ENCODE results near the gene FGF12.

FGF12 gene

DNA sequence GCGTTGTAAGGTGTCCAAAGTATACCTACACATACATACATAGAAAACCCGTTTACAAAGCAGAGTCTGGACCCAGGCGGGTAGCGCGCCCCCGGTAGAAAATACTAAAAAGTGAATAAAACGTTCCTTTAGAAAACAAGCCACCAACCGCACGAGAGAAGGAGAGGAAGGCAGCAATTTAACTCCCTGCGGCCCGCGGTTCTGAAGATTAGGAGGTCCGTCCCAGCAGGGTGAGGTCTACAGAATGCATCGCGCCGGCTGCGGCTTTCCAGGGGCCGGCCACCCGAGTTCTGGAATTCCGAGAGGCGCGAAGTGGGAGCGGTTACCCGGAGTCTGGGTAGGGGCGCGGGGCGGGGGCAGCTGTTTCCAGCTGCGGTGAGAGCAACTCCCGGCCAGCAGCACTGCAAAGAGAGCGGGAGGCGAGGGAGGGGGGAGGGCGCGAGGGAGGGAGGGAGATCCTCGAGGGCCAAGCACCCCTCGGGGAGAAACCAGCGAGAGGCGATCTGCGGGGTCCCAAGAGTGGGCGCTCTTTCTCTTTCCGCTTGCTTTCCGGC is 318.6 kb downstream of the FGF12 start:
- no peak for DNase-seq

DNA sequence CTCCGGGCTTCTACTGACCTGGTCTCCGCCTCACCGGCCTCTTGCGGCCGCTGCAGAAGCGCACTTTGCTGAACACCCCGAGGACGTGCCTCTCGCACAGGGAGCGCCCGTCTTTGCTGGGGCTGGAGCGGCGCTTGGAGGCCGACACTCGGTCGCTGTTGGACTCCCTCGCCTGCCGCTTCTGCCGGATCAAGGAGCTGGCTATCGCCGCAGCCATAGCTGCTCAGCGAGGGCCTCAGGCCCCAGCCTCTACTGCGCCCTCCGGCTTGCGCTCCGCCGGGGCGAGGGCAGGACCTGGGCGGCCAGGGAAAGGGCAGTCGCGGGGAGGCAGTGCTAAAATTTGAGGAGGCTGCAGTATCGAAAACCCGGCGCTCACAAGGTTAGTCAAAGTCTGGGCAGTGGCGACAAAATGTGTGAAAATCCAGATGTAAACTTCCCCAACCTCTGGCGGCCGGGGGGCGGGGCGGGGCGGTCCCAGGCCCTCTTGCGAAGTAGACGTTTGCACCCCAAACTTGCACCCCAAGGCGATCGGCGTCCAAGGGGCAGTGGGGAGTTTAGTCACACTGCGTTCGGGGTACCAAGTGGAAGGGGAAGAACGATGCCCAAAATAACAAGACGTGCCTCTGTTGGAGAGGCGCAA is 319.2 kb downstream of the FGF12 start:
- no peak for DNase-seq

DNA sequence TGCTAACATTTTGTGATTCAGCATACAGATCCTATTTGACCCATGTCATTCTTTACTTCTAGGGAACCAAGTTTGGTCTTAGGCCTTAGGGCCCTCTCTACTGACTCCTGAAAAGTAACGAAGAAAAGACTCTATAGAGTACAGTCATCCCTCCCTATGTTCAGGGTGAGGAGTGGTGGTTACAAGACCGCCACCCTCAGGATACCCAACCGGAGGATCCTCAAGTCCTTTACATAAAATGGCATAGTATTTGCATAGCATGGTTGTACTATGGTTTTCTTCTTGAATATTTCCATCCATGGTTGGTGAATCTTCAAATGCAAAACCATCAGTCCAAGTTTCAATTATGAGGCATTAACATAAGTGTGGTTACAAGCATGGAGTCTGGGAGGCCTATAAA is 327.6 kb downstream of the FGF12 start:
- DNase-seq: no peak

DNA sequence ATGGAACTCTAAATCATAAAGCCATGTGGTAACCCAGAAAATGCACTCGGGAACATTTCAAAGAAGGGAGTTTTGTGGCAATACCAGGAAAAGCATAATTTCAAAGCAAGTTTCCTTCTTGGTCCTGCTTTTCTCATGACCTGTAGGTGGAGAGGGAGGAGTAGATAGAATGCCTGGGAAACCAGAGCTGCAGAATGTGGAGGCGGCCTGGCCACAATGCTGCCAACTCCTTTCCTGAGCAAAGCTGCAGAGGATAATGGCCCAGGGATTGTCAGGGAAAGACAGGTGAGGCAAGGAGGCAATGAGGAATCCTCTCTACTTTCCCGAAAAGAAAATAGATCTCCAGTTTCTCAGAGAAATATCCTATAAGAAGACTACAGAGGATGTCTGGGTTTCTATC is 330.3 kb downstream of the FGF12 start:
- no peak for DNase-seq

DNA sequence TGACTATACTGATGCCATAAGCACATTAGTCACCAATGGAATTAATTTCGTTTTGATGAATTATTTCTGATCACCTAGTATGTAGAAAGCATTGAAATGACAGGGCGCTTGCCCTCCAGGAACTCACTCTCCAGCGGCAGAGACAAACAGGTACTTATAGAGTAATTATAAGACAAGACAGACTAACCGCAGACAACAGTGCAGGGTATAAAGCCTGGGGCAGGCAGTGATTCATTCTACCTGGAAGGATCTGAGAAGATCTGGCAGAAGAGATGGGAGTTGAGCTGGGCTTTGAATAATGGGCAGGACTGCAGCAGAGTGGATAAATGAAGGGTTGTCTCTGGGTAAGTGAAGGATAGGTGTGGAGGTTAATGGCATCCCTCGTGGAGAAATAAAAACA is 331.8 kb downstream of the FGF12 start:
- DNase-seq: no peak

DNA sequence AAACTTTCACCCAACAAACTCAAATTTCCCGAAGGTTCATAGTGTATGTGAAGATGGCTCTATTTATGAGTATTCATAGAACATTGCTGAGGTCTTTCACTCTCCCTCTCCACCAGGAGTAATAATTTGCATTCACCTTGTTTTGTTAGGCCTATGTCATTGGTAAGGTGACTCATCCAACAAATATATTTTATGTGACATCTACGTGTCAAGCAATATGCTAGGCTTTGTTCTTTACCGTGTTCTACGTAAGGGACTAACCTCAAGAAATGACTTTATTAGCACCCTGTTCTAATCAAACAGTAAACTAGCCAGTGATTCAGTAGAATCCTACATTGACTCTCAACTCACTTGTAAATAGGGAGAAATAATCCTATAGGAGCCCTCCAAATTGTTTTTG is 334.4 kb downstream of the FGF12 start:
- no peak for DNase-seq

DNA sequence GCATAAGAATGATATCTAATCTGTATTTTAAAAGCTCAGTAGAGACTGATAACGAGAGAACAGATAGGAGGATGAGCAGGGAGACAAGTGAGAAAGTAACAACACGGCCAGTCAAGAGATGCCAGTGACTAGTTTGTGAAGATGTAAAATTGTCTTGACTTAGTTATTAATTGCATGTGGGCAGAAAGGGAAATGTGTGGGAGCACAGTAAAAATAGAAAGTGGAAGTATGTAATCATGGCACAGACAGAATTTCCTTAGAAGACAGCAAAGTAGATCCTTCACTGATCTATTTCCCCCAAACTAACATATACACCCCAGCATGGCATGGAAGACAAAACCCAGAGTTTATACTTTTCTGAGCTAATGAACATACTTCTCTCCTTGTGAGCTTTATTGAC is 344.5 kb downstream of the FGF12 start:
- DNase-seq: no peak

DNA sequence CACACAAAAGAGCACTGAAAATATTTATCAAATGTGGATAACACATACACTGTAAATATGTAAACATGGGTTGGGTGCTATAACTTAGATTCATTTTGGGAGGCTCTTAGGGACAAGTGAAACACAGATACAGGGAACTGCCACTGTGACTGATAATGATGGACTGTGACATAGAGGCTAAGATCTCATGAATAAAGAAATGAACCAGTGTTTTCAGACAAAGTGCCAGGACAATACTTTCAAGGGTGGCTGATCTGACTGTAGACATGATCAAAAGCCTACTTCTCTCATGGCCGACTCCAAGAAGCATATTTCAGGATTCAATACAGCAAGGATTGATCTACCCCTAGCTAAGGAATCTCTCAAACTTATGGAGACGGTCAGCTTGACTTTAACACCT is 353.8 kb downstream of the FGF12 start:
- no peak for DNase-seq

DNA sequence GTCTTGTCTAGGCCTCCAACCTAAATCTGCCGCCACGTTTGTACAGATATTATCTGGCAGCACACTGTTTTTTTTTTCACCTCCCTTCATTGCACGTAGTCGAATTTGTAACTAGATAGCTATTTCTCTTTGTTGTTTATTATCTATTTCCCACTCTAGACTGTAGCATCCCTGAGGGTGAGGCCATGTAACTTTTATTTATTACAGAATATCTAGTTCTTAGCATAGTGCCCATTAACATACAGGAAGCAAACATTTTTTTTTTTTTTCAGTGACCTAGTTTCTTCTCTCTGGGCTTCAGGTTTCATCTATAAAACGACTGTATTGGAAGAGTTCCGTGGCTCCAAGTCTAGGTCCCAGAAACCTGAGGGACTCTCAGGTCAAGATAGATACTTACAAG is 354.3 kb downstream of the FGF12 start:
- peak; percentile 44 for DNase-seq

DNA sequence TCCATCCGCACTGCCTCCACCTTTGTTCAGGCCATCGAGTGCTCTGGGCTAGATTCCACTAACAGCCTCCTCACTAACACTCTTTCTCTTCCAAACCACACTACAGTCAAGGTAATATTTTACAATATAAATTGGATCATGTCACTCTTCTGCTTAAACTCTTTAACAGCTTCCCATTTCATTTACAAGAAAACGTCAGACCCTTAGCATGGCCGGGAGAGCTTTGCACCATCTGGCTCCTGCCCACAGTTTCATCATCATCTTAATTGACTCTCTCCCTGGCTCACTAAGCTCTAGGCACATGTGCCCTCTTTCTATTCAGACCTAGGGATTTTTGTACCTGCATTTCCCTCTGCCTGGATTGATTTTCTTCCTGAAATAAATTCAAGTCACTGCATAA is 354.7 kb downstream of the FGF12 start:
- DNase-seq: peak; percentile 74

DNA sequence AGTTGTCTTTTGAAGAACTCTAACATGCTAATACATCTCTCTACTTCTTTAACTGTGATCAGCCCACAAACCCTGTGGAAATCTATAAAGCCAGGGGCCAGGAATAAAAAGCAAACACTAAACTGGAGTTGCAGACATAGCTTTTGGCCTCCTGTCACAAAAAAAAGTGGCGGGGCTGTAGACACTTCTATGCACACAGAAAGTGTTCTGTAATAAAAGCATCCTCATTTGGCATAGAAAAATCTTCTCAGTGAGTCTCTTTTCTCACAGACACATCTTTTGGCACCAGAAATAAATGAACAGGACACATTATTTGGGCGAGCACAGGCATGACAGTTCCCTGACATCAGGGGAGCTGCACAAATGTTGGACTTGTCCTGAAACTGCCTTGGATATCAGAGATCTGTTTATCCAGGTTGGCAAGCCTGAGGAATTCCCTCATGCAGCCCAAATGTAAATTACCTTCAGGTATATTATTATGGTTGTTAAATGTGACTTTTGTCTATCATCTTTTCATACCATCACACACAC is 355.4 kb downstream of the FGF12 start:
- DNase-seq: peak; percentile 45

DNA sequence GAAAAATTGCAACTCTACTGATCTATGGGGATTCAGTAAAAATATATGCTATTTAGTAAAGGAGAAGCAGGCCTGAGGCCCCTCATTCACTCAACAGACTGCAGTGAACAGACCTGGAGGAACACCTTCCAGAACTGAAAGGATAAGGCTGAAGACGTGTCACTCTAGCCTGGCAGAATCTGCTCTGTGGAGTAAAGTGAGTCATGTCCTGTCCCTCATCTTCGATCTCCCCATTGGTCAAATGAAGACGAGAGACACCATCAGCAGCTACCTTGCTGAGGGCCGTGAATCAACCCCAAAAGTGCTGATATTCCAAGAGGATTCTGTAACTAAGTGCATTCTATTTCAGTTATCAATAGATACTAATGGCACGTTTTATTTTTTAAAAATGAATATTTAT is 359.7 kb downstream of the FGF12 start:
- DNase-seq: no peak

DNA sequence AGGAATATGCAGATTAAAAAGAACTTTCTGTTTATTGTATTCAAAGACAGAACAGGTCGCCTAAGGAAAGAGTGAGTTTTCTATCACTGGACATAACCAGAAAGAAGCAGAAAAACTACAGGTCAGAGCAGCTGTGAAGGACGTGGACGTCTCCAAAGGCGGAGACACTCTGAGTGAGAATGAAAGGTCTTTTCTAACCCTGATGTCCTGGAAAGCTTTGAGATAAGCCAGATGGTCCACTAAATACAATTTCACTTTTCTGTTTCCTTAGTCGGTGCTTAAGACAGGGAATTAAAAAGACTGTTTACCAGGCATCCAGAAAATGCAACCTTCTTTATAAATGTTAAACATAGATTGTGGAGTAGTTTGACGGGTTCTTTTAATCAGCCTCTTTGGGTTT is 360.4 kb downstream of the FGF12 start:
- no peak for DNase-seq

DNA sequence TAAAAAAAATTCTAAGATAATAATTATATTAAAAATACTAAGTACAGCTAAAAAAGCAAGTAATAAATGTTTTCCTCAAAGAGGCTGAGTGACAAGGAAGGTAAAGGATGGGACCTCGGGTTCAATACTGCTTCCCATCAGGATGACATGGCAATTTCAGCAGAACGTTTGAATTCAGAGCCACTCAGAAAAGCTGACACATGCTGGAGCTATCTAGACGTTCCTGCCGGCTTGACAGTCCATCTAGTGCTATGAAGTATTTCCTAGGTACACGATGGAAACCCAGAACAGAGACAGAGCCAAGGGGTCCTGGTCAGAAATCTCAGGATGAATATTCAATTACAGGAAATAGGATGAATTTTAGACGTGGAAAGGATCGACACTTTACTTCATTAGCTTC is 361.8 kb downstream of the FGF12 start:
- no peak for DNase-seq

DNA sequence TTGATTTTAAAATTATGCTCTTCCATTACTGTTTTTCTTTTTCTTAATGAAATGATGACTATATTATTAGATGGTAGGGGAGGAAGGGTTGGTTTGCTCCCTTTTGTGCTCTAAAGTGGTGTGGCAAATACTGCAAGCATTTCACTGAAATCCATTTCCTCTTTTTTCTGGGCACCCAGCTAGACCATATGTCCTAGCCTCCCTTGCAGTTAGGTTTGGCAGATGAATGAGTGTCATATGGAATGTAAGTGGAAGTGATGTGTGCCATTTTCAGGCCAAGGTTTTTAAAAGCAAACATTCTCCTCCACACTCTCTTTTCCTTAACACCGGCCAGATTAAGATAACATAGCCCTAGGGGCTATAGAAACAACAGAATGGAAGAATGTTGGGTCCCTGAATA is 363.0 kb downstream of the FGF12 start:
- no peak for DNase-seq

DNA sequence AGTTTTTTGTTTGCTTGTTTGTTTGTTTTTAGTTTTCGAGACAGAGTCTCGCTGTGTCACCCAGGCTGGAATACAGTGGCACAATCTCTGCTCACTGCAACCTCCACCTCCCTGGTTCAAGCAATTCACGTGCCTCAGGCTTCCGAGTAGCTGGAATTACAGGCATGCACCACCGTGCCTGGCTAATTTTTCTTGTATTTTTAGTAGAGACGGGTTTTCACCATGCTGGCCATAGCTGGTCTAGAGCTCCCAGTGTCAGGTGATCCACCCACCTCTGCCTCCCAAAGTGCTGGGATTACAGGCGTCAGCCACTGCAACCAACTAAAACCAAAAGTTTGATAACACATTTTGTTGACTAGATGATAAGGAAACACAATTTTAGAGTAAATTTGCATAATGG is 372.7 kb downstream of the FGF12 start:
- no peak for DNase-seq

DNA sequence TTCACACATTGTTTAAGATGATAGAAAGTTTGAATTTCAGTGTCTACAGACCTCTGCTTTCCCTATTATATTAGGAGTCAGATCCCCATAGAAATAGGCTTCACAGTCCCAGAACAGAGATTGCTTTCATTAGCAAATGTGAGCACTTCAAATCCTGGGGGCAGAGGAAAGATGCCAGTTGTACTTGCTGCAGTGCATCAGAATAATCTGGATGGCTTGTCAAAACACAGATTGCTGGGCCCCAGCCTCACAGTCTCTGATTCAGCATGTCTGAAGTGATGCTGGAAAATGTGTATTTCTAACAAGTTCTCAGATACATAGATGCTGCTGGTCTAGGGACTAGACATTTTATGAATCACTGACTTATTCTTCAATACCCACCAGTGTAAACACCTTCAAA is 375.2 kb downstream of the FGF12 start:
- DNase-seq: no peak

DNA sequence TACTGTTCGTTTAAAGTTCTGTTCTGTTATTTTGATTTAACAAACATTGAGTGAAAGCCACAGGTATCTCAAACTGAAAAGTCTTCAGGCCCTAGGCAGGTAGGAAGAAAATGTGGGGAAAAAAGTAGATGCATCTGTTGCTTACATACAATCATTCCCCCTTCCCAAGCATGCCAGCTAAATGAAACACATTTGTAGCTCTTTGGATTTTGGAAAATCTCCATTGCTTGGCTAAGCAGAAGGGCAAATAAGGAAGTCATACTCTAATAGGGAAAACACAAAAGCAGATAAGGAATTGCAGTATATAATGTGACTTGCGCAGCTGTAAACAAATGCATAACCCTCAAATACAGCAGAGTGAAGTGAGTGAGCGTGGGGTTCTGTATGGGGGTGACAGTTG is 375.9 kb downstream of the FGF12 start:
- DNase-seq: no peak

DNA sequence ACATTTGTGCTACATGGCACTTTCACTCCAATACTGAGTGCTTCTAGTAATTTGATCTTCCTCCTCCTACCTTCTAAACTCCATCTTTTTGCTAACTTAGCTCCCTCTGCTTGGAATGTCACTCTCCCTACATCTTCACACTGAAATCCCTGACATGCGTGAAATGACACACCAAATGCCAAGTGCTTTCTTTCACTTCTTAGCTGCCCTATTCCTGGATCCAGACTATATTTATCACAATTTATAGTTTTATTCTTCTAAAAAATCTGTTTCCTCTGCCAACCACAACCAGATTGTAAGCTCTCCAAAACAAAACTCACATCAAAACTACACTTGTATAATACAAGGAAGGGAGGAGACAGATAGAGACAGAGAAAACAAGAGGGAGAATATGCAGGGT is 387.3 kb downstream of the FGF12 start:
- DNase-seq: no peak

DNA sequence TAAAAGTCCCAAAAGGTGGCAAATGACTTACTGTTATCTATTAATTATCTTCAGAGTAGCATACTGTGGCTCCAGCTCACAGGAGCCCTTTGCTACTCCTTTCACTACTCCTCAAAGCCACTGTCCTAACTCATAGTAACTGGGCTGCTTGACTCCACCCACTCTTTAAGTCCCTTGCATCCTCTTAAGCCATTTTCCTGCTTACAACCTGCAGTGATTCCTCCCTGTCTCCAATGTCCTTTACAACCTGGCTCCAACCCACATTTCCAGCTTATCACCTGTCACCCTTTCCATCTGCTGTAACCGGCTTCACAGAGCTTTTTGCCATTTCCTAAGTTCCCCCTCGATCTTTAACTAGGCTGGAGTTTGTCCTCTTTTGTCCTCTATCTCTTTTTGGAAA is 388.1 kb downstream of the FGF12 start:
- no peak for DNase-seq

DNA sequence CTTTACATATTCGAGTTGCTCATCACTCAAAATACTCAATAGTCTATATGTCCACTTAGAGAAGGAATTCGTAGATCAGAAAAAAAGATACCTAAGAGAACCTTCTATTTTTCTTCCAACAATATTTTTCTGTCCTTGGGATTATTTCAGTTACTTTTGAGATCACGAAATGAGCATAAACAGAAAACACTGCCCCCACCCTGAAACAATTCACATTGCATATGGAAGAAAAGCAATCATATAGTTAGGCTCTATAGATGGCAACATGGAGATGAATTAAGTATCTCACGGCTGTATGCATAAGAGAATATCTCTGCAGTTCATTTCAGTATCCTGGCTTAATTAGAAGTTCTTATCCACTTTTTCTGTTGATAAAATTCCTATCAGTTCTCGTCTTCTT is 391.1 kb downstream of the FGF12 start:
- no peak for DNase-seq

DNA sequence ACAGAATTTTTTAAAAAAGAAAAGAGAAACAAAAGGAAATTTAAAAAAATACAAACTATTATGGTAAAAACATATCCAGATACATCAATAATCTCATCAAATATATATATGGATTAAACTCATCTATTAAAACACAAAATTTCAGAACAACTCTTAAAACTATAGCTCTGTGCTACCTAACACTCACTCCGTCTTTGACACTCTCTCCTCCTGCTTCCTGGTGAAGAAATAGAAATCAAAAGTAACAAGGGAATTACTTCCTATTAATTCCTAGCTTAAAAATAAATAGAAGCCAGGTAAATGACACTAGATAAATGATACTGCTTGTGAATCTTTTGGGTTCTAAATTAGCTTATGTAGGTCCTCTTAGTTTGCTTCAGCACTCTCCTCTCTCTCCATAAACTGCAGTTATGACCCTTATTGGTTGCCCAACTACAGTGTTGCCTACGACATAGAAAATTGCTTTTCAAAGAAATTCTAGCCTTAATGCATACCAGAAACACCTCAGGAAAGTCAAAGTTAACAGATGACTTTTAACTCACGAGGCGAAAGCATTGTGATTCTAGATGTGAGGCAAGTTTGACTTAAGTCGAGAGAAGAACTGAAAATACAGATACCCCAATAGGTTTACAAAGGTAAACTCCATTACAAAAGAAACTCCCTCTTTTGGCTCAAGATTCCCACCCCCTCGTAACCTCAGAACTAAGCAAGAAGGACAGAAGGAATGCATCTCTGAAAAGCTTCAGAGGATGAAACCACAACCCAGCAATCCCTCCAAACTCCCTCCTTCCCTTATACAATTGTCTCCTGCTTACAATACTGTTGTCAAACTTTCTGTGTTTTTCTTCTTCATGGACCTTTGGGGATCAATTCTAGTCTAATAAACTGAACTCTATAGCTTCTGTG is 394.7 kb downstream of the FGF12 start:
- no peak for DNase-seq

DNA sequence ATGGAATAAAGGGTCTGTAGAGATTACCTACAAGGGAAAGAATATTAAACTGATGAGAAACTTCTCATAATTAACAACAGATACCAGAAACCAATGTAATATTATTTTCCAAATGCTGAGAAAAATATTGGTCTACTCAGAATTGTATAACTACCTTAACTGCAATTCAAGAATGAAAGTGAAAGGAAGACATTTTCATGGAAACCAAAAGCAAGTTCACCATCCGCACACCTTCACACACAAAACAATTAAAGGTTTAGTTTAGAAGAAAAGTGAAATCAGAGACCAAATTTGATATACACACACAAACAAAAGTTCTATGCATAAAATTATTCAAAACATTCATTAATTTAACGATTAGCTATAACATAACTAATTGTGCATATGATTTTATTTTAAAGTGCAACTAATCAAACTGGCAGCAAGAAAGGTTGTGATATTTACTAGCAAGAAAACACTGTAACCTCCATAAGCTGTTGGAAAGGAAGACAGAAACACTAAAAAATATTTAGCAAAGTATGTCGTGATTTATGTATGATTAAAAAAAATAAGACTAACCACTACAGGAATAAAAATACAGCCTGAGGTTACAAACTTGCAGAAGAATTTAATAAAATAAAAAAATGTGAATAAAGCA is 395.5 kb downstream of the FGF12 start:
- DNase-seq: no peak

DNA sequence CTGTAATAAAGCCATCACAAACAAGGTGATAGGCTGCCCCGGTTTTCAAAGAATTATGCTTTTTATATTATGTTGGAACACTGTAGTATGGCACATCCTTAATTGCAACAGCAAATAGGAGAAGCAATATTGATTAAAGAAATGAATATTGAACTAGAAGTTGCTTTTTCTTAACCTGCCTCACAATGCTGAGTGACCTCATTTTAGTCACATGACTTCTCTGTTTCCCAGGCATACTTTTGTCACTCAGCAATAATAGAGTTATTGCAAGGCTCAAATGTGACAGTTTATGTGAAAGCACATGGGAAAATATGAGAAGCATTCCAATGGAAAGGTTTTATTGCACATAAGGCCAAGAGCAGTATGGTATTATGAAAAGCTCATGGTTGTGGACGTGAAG is 400.7 kb downstream of the FGF12 start:
- DNase-seq: no peak
